Hepatocyte (in vitro differentiated cells): ENCODE data around the gene ARMH4.

ENCODE experiments used
- CTCF ChIP-seq: fragments of 200-600 bp; sonication (generic); IDR thresholded peaks from 2 replicates; pipeline ENCODE4 v1.5.1; 2016; ENCODE audit warnings: antibody characterized with exemption, mild to moderate bottlenecking; ENCODE audit not compliant: poor library complexity
- EZH2 ChIP-seq: fragments of 200-600 bp; sonication (generic); IDR thresholded peaks from 2 replicates; pipeline ENCODE4 v1.6.1; 2016; ENCODE audit warnings: antibody characterized with exemption, mild to moderate bottlenecking, borderline replicate concordance

GRCh38 chr14:58104808-58105207 is 47.2 kb downstream of the ARMH4 start:
- TF ChIP-seq CTCF (no peak), EZH2 (no peak)
